A549 (cell line): ENCODE results near the gene PDE8B. TPM values are rescaled to one million over a fixed set of nuclear protein-coding genes. Genes with fewer than 3 reads are reported as not detected.

Experiments
- ATAC-seq, 2 experiments: fragments of 200-7000 bp in 1 of 2; fragments of >200 bp in 1 of 2; cut with Nextera tagmentation in 1 of 2; cut with Tn5 transposase in 1 of 2; 3 replicates each; pipeline versions ENCODE4 v1.8.0 to v1.9.1; 2018 to 2020; ENCODE audit warnings: mild to moderate bottlenecking in 1 of 2, moderate library complexity in 1 of 2
- CTCF ChIA-PET: fragments of 300-600 bp; sonication (Branson Sonifier 250); formaldehyde crosslinking; extraction: SDS; loops from one replicate; lab custom pipeline; 2021; ENCODE audit warnings: antibody characterized with exemption, inconsistent platforms; lab: Yijun Ruan, JAX
- POLR2A ChIA-PET: fragments of 350-600 bp; formaldehyde crosslinking; extraction: SDS; loops from one replicate; lab custom pipeline; 2021; ENCODE audit warnings: antibody characterized with exemption, inconsistent platforms; lab: Yijun Ruan, JAX
- DNase-seq, 2 experiments: peaks; one replicate each; pipeline versions ENCODE4 v3.0.0 to v3.0.0-alpha.2; 2011 to 2016; ENCODE audit warnings: low read depth in 1 of 2, low spot score in 1 of 2
- FAIRE-seq: peaks from 2 replicates; lab custom pipeline; 2011; peaks lifted over from hg19 to GRCh38; lab: Jason Lieb, UNC
- H3K27ac ChIP-seq, 2 experiments: fragments of >200 bp; sonication (Bioruptor Twin); formaldehyde crosslinking; 3 replicates each; pipeline ENCODE4 v1.5.1; 2016 to 2017
- H3K4me1 ChIP-seq: fragments of >200 bp; sonication (Bioruptor Twin); formaldehyde crosslinking; 3 replicates; pipeline ENCODE4 v1.6.1; 2016
- H3K4me2 ChIP-seq: fragments of >200 bp; sonication (Bioruptor Twin); formaldehyde crosslinking; 3 replicates; pipeline ENCODE4 v1.6.1; 2016
- H3K4me3 ChIP-seq: fragments of >200 bp; sonication (Bioruptor Twin); formaldehyde crosslinking; 3 replicates; pipeline ENCODE4 v1.5.1; 2016
- H3K9me3 ChIP-seq: fragments of >200 bp; sonication (Bioruptor Twin); formaldehyde crosslinking; 3 replicates; pipeline ENCODE4 v1.6.1; 2016
- CBX2 ChIP-seq: fragments of 200-600 bp; sonication (generic); IDR thresholded peaks from 2 replicates; pipeline ENCODE4 v1.6.1; 2016; ENCODE audit warnings: low read depth, mild to moderate bottlenecking, borderline replicate concordance
- CBX8 ChIP-seq: fragments of 200-600 bp; sonication (generic); IDR thresholded peaks from 2 replicates; pipeline ENCODE4 v1.6.1; 2016
- EHF ChIP-seq: fragments of 250-450 bp; sonication (Bioruptor Pico); IDR thresholded peaks from 2 replicates; pipeline ENCODE4 v1.5.0; 2020; ENCODE audit warnings: mild to moderate bottlenecking
- EP300 ChIP-seq, 2 experiments: fragments of >200 bp; sonication (Bioruptor Twin); formaldehyde crosslinking; IDR thresholded peaks; 2 replicates in 1 of 2; 3 replicates in 1 of 2; pipeline ENCODE4 v1.6.1; 2016 to 2017
- FOSB ChIP-seq: fragments of 250-450 bp; sonication (Bioruptor Pico); IDR thresholded peaks from 2 replicates; pipeline ENCODE4 v1.5.0; 2020; ENCODE audit warnings: mild to moderate bottlenecking, moderate library complexity
- FOXS1 ChIP-seq: fragments of 250-450 bp; sonication (Bioruptor Pico); IDR thresholded peaks from 2 replicates; pipeline ENCODE4 v1.5.0; 2020; ENCODE audit warnings: mild to moderate bottlenecking, moderate library complexity
- HOXB5 ChIP-seq: fragments of 250-450 bp; sonication (Bioruptor Pico); IDR thresholded peaks from 2 replicates; pipeline ENCODE4 v1.5.0; 2020; ENCODE audit warnings: mild to moderate bottlenecking, moderate library complexity
- MAZ ChIP-seq: fragments of 150-350 bp; IDR thresholded peaks from 2 replicates; pipeline ENCODE4 v1.6.1; 2014; ENCODE audit warnings: antibody characterized with exemption, low read depth, low read length, borderline replicate concordance
- MYC ChIP-seq: IDR thresholded peaks from 2 replicates; pipeline ENCODE4 v1.6.1; 2012; ENCODE audit warnings: mild to moderate bottlenecking, inconsistent platforms, low read length, improper control_type of control experiment, borderline replicate concordance
- NFE2L2 ChIP-seq: fragments of 150-350 bp; conservative IDR thresholded peaks from 2 replicates; pipeline ENCODE4 v1.6.1; 2014; ENCODE audit warnings: low read length
- RCOR1 ChIP-seq: fragments of 150-350 bp; IDR thresholded peaks from 2 replicates; pipeline ENCODE4 v1.6.1; 2014; ENCODE audit warnings: antibody characterized with exemption, low read length, low read depth
- RNF2 ChIP-seq: fragments of 200-600 bp; sonication (generic); IDR thresholded peaks from 2 replicates; pipeline ENCODE4 v1.6.1; 2016; ENCODE audit warnings: low read depth, mild to moderate bottlenecking, antibody characterized with exemption, moderate library complexity, borderline replicate concordance
- SREBF2 ChIP-seq: fragments of 450-650 bp; IDR thresholded peaks from 2 replicates; pipeline ENCODE4 v1.6.1; 2014; ENCODE audit warnings: mild to moderate bottlenecking, moderate library complexity
- ZSCAN20 ChIP-seq: fragments of 250-450 bp; sonication (Bioruptor Pico); IDR thresholded peaks from 2 replicates; pipeline ENCODE4 v1.8.0; 2022; ENCODE audit warnings: mild to moderate bottlenecking, moderate library complexity
- WGBS: methylation state at CpG from one replicate; pipeline ENCODE4 v1.1.6; 2017; ENCODE audit errors: missing lambda C conversion rate; 5-methylcytosine and 5-hydroxymethylcytosine counted together
- polyA plus RNA-seq, 4 experiments: library from polyadenylated mRNA; depleted of rRNA in 3 of 4; stranded (reverse); fragments of >200 nt; fragmentation: RNase III in 1 of 4; extraction: RNeasy Plus Mini Kit Qiagen cat#74134 plus additional on column Dnase treatment in 1 of 4; gene quantifications; 2 replicates in 3 of 4; 3 replicates in 1 of 4; pipeline ENCODE4 v1.2.3, GENCODE V29; 2011 to 2017
- TF ChIP-seq, protein P1 (sequence below): fragments of 250-450 bp; sonication (Bioruptor Pico); IDR thresholded peaks from 2 replicates; pipeline ENCODE4 v1.5.0; 2021; ENCODE audit warnings: mild to moderate bottlenecking, moderate library complexity, borderline replicate concordance
- TF ChIP-seq, protein P2 (sequence below): fragments of 200-600 bp; sonication (generic); IDR thresholded peaks from 2 replicates; pipeline ENCODE4 v1.6.1; 2016; ENCODE audit warnings: antibody characterized with exemption, mild to moderate bottlenecking, moderate library complexity
- TF ChIP-seq, protein P3 (sequence below): fragments of >200 bp; sonication (Bioruptor Twin); formaldehyde crosslinking; IDR thresholded peaks from 2 replicates; pipeline ENCODE4 v1.6.1; 2016
- TF ChIP-seq, protein P4 (sequence below): fragments of >200 bp; sonication (Bioruptor Twin); formaldehyde crosslinking; IDR thresholded peaks from 3 replicates; pipeline ENCODE4 v1.5.1; 2016
- TF ChIP-seq, protein P5 (sequence below): IDR thresholded peaks from 2 replicates; pipeline ENCODE4 v1.6.1; 2012; ENCODE audit warnings: low read depth, borderline replicate concordance

Gene PDE8B
- polyA plus RNA-seq, 2 of the 4 experiments (the other 2 are of a cell fraction): 2.0 to 4.0 TPM

DNA sequence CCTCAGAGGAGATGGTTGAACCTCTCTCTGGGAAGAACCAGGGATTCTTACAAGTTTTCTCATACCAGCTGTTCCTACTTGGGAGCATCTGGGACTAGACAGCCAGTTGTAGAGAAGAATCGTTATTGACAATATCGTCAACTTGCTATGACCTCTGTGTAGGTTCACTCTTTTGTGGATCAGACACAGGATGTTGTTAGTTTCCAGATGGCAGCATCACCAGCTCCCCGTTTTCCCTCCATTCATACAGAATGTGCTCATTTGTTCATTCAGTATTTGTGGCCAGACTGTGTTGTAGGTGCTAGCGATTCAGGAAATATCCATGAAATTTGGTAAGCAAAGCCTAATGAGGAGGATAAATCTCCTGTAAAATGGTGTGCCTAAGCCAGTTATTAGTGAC lies 3.7 kb downstream of the PDE8B start:
- H3K4me2 ChIP-seq: no peak overlapping the region
- TF ChIP-seq, protein P1, sequence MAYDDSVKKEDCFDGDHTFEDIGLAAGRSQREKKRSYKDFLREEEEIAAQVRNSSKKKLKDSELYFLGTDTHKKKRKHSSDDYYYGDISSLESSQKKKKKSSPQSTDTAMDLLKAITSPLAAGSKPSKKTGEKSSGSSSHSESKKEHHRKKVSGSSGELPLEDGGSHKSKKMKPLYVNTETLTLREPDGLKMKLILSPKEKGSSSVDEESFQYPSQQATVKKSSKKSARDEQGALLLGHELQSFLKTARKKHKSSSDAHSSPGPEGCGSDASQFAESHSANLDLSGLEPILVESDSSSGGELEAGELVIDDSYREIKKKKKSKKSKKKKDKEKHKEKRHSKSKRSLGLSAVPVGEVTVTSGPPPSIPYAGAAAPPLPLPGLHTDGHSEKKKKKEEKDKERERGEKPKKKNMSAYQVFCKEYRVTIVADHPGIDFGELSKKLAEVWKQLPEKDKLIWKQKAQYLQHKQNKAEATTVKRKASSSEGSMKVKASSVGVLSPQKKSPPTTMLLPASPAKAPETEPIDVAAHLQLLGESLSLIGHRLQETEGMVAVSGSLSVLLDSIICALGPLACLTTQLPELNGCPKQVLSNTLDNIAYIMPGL (CRISPR knock-in tag): no peak
- TF ChIP-seq NFE2L2 (no peak), CBX2 (no peak), RNF2 (no peak), FOSB (CRISPR knock-in tag) (no peak), EHF (no peak), MYC (no peak), RCOR1 (no peak), SREBF2 (no peak)
- TF ChIP-seq, protein P2, sequence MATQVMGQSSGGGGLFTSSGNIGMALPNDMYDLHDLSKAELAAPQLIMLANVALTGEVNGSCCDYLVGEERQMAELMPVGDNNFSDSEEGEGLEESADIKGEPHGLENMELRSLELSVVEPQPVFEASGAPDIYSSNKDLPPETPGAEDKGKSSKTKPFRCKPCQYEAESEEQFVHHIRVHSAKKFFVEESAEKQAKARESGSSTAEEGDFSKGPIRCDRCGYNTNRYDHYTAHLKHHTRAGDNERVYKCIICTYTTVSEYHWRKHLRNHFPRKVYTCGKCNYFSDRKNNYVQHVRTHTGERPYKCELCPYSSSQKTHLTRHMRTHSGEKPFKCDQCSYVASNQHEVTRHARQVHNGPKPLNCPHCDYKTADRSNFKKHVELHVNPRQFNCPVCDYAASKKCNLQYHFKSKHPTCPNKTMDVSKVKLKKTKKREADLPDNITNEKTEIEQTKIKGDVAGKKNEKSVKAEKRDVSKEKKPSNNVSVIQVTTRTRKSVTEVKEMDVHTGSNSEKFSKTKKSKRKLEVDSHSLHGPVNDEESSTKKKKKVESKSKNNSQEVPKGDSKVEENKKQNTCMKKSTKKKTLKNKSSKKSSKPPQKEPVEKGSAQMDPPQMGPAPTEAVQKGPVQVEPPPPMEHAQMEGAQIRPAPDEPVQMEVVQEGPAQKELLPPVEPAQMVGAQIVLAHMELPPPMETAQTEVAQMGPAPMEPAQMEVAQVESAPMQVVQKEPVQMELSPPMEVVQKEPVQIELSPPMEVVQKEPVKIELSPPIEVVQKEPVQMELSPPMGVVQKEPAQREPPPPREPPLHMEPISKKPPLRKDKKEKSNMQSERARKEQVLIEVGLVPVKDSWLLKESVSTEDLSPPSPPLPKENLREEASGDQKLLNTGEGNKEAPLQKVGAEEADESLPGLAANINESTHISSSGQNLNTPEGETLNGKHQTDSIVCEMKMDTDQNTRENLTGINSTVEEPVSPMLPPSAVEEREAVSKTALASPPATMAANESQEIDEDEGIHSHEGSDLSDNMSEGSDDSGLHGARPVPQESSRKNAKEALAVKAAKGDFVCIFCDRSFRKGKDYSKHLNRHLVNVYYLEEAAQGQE: no peak
- TF ChIP-seq, protein P3, sequence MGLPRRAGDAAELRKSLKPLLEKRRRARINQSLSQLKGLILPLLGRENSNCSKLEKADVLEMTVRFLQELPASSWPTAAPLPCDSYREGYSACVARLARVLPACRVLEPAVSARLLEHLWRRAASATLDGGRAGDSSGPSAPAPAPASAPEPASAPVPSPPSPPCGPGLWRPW: no peak
- no peaks in the 10 kb centered on the region for H3K9me3 ChIP-seq
- ChIA-PET CTCF (interaction anchor here (1.2 to 1.3 kb wide), 2 partner anchors 17 to 63 kb away, joined by 3 read pairs; no protein-coding TSS in a partner anchor), POLR2A (no interaction called here)
- FAIRE-seq: peak; percentile 7
- H3K4me3 ChIP-seq: no peak overlapping the region
- no peak for ATAC-seq
- no peak for DNase-seq
- 86% methylated on average over 4 of the region's 4 CpGs for WGBS
- H3K4me1 ChIP-seq: peaks cover 15% of the 10 kb centered on the region; the same call in 1 of the 3 replicates
- H3K27ac ChIP-seq: no peak overlapping the region

DNA sequence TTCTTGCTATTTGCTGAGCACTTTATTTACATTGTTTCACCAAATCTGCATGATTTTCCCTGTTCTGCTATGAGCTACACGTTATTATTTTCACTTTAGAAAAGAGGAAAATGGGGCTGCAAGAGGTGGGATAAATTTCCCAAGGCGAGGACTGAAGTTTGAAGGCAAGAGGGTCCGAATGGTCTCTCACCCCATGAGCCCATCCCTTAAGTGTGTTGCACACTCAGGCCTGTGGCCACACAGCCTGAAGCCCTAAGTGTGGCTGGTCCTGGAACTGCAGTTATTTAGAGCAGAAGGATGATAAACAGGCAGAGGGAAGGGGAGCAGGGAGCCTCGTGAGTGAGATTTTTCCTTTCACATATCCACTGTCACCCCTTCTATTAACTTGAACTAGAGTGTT lies 7.8 kb downstream of the PDE8B start:
- WGBS: 25% methylated on average over 4 of the region's 4 CpGs
- TF ChIP-seq RCOR1: no peak
- no peak for TF ChIP-seq EP300 (IDR thresholded peaks at IDR 0.05)
- TF ChIP-seq, protein P4, sequence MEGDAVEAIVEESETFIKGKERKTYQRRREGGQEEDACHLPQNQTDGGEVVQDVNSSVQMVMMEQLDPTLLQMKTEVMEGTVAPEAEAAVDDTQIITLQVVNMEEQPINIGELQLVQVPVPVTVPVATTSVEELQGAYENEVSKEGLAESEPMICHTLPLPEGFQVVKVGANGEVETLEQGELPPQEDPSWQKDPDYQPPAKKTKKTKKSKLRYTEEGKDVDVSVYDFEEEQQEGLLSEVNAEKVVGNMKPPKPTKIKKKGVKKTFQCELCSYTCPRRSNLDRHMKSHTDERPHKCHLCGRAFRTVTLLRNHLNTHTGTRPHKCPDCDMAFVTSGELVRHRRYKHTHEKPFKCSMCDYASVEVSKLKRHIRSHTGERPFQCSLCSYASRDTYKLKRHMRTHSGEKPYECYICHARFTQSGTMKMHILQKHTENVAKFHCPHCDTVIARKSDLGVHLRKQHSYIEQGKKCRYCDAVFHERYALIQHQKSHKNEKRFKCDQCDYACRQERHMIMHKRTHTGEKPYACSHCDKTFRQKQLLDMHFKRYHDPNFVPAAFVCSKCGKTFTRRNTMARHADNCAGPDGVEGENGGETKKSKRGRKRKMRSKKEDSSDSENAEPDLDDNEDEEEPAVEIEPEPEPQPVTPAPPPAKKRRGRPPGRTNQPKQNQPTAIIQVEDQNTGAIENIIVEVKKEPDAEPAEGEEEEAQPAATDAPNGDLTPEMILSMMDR: 0 out of 3 replicates have a peak, but pooled peaks have one; percentile 14
- Histone ChIP-seq H3K27ac (no peak overlapping the region), H3K4me1 (0 out of 3 replicates have a peak, but pooled peaks cover 8% of the 10 kb centered on the region), H3K4me3 (no peak overlapping the region), H3K4me2 (no peak overlapping the region), H3K9me3 (no peaks in the 10 kb centered on the region)
- ChIA-PET CTCF (interaction anchor here (0.6 to 3.0 kb wide), 15 partner anchors 11 to 274 kb away, joined by 3 to 12 read pairs (median 4); partner anchors contain the start of gene WDR41), POLR2A (no interaction called here)
- ATAC-seq: peak; percentile 98
- peak; percentile 30 to 55 for DNase-seq
- FAIRE-seq: no peak

DNA sequence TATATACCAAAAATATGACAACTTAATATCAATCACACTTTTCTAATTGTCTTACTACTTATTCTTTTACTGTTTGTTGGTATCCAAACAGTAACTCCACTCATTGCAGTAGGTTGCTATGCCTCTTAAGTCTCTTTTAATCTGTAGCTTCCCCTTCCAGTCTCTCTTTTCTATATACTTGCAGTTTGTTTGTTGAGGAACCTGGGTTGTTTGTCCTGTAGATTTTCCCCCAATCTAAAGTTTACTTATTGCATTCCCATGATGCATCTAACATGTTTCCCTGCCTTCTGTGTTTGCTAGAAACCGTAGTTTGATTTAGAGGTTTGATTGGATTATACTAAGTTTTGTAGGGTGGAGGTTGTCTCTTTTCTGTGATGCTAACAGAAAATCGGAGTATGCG lies 10.6 kb downstream of the PDE8B start:
- FAIRE-seq (no peak), DNase-seq (no peak), ATAC-seq (no peak)
- Histone ChIP-seq H3K4me1 (peaks cover 16% of the 10 kb centered on the region; the same call in 1 of the 3 replicates), H3K27ac (no peak overlapping the region), H3K4me3 (no peak overlapping the region), H3K9me3 (no peaks in the 10 kb centered on the region), H3K4me2 (no peak overlapping the region)
- 64% methylated on average over 3 of the region's 3 CpGs for WGBS
- POLR2A ChIA-PET: no interaction called here
- CTCF ChIA-PET: interaction anchor here (0.9 to 1.1 kb wide), 3 partner anchors 8 to 53 kb away, joined by 3 to 4 read pairs (median 3); no protein-coding TSS in a partner anchor
- TF ChIP-seq, protein P5, sequence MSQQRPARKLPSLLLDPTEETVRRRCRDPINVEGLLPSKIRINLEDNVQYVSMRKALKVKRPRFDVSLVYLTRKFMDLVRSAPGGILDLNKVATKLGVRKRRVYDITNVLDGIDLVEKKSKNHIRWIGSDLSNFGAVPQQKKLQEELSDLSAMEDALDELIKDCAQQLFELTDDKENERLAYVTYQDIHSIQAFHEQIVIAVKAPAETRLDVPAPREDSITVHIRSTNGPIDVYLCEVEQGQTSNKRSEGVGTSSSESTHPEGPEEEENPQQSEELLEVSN: no peak
- TF ChIP-seq, protein P2: no peak
- TF ChIP-seq CBX8: no peak
- no peak for TF ChIP-seq FOSB (CRISPR knock-in tag)
- no peak for TF ChIP-seq MAZ
- TF ChIP-seq ZSCAN20: no peak
- no peak for TF ChIP-seq HOXB5
- TF ChIP-seq FOXS1: no peak
